Peyer's patch (tissue), 4 donors: ENCODE results near the gene GYS1.
"Not testable (repeated sequence)": the region's sequence is repeated elsewhere in the genome, so short reads cannot be mapped to it uniquely, and the experiment has no call there.

ENCODE experiments used
- POLR2A ChIP-seq, 2 donors: fragments of 450-650 bp; IDR thresholded peaks; one replicate each; pipeline ENCODE4 v1.5.1; 2017; ENCODE audit warnings: antibody characterized with exemption in 2 of 2, mild to moderate bottlenecking in 2 of 2, moderate library complexity in 2 of 2
- TF ChIP-seq, protein P1 (sequence below), 6 experiments: fragments of 450-650 bp in 4 of 6; fragments of 200-600 bp in 2 of 6; sonication (generic) in 1 of 6; IDR thresholded peaks; one replicate each; pipeline ENCODE4 v1.5.1; 2017 to 2019; ENCODE audit warnings: antibody characterized with exemption in 6 of 6, mild to moderate bottlenecking in 3 of 6, moderate library complexity in 1 of 6

DNA sequence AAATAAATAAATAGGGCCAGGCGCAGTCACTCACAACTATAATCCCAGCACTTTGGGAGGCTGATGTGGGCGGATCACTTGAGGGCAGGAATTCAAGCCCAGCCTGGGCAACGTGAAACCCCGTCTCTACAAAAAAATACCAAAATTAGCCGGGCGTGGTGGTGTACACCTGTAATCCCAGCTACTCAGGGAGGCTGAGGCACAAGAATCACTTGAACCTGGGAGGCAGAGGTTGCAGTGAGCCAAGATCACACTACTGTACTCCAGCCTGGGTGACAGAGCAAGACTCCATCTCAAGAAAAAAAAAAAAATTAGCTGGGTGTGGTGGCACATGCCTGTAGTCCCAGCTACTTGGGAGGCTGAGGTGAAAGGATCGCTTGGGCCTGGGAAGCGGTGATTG lies 67.2 kb downstream of the GYS1 start:
- TF ChIP-seq, protein P1, sequence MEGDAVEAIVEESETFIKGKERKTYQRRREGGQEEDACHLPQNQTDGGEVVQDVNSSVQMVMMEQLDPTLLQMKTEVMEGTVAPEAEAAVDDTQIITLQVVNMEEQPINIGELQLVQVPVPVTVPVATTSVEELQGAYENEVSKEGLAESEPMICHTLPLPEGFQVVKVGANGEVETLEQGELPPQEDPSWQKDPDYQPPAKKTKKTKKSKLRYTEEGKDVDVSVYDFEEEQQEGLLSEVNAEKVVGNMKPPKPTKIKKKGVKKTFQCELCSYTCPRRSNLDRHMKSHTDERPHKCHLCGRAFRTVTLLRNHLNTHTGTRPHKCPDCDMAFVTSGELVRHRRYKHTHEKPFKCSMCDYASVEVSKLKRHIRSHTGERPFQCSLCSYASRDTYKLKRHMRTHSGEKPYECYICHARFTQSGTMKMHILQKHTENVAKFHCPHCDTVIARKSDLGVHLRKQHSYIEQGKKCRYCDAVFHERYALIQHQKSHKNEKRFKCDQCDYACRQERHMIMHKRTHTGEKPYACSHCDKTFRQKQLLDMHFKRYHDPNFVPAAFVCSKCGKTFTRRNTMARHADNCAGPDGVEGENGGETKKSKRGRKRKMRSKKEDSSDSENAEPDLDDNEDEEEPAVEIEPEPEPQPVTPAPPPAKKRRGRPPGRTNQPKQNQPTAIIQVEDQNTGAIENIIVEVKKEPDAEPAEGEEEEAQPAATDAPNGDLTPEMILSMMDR (IDR thresholded peaks at IDR 0.05) = not testable (repeated sequence)
- TF ChIP-seq POLR2A (IDR thresholded peaks at IDR 0.05) = not testable (repeated sequence)
